ENCODE results near the gene TMX4.
A peak's percentile ranks its signal among the peaks of the same experiment; 100 is the strongest.

TMX4 gene

DNA sequence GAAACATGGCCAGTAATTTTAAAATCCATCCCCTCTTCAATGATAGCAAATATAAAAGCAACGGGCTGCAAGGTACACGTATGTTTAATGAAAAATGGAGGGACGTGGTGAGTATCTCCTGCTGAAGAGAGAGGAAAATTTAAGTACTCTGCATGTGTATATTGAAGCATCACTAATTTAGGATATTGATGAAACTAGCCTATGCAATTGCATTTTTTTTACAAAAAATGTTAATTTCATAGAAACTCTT is 362 bp upstream of the TMX4 start:
- no peak for DNase-seq (ENCODE audit: low spot score)

DNA sequence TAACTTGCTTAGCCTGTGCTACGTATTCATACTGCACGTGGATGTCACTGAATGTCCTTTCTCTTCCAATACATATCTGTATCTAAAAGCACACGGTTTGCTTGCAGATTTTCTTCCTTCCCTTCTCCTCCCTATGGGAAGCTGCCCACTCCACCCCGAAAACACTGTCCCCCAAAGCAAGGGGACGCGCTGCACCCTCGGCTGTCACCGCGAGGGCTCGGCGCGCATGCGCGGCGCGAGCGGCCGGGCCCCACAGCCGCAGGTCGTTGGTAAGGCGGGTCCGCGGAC is 659 bp downstream of the TMX4 start:
- DNase-seq (ENCODE audit: low spot score) = peak; percentile 90

DNA sequence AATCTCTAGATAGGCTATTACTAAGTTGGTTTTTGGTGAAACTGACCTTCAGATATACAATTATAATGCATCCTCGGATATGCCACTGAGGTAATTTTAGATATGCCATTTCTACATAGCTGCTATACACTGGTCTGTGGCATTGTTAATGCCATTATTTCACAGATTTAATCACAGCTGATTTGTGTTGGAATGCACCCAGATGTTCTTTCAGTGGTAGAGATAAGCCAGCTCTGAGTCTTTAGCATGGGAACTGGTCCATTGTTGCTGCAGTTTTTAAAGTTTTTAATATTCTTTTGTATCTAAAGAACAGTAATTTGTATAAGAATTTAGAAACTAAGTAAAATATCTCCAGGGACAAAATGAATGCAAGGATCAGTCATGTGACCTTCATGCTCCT is 6.8 kb downstream of the TMX4 start:
- DNase-seq (ENCODE audit: low spot score) = no peak

DNA sequence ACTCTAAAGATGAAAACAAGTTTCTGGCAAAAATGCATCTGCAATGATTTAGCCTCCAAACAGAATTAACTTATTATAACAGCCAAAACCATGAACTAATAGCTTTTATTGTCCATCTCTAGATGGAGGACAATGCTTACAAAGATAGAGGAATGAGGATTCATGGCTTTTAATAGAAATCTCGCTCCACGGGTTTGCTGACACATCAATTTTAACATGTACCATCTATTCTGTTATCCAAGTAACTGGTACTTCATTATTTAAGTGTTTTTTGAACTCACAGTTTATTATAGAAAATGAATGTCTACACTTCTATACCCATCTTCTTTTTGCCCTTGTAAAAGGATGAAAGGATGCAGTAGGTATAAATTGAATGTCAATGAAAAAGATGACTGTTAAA is 10.8 kb downstream of the TMX4 start:
- DNase-seq (ENCODE audit: low spot score) = no peak

DNA sequence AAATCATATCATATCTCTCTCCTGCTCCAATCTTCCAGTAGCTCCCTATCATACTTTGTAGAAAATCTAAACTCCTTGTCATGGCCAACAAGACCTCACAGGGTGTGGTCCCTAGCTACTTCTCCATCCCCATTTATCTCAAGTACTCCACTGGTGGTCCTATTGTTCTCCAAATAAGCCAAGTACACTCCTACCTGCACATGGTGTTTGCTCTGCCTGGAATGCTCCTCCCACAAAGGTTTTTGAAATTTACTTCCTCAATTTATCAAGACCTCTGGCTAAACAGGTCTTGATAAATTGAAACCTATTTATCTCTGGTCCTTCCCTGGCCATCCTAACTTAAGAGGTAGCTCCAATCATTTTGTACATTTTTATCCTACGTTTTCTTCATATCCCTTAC is 12.1 kb downstream of the TMX4 start:
- no peak for DNase-seq (ENCODE audit: low spot score)

DNA sequence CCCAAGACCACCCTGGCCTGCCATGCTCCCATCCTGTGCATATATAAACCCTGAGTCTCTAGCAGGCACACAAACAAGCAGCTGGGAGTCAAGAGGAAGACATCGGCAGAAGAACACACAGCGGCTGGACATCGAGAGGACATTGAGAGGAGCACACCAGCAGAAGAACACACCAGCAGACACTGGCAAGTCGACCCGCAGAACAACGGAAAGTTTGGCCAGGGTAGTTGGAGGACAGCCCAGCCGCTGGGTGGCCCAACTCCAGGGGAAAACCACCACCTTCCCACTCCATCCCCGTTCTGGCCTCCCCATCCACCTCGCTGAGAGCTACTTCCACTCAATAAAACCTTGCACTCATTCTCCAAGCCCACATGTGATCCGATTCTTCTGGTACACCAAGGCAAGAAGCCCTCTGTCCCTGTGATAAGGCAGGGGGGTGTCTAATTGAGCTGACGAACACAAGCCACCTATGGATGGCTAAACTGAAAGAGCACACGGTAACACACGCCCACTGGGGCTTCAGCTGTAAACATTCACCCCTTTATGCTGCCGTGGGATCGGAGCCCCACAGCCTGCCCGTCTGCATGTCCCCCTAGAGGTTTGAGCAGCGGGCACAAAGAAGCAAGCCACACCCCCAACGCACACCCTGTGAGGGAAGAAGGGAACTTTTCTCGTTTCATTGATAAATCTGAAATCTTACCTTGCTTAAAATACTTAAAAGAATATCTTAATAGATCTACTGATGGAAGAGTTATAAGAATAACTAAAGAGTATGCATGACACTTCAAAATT is 13.8 kb downstream of the TMX4 start:
- no peak for DNase-seq (ENCODE audit: low spot score)

DNA sequence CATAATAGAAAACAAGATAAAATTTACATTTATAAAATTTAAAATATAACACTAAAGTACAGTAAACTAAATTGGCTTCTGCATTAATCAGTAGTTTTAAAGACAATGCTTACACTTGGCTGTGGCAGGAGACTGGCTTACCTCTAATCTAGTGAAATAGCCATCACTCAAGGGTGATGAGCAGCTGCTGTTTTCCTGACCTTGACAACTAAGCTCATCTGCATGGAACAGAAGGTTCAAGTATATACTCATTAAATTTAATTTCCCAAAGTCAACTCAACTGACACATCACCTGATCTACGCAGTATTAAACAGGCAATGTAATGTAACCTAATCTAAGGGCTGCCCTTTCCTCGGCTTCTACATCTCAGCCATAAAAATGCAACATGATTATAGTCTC is 14.5 kb downstream of the TMX4 start:
- DNase-seq (ENCODE audit: low spot score) = no peak

DNA sequence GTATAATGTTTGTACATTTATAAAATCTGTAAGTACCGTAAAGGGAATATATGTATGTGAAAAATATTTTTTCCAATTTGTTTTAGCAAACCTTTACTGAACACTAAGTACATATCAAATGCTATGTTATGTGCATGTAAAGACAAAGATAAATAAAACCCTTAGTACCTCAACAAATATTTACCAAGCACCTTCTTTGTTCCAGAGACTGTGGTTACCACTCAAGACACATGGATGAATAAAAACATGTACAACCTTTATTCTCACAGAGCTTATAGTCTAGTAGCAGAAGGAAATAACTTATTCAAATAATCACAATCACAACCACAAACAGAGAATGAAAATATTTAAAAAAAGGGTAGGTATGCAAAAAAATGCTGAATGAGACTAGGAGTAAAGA is 17.5 kb downstream of the TMX4 start:
- DNase-seq (ENCODE audit: low spot score) = no peak

DNA sequence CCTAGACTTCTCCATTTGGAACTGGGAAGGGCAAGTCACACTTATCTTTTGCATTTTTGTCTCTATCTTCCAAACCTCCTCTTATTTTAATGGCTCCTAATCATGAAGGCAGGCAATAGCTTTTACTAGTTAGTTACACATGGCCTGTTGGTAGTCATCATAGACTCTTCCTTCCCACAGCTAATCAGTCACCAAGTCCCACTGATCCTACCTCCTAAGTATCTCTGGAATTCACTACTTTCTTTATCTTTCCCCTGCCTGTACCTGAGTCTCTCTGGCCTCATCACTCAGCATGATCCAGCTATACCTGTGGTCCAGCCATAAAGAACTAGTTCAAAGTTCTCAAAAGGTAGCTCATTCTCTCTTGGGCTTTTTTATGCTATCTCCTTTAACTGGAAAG is 18.8 kb downstream of the TMX4 start:
- DNase-seq (ENCODE audit: low spot score) = no peak

DNA sequence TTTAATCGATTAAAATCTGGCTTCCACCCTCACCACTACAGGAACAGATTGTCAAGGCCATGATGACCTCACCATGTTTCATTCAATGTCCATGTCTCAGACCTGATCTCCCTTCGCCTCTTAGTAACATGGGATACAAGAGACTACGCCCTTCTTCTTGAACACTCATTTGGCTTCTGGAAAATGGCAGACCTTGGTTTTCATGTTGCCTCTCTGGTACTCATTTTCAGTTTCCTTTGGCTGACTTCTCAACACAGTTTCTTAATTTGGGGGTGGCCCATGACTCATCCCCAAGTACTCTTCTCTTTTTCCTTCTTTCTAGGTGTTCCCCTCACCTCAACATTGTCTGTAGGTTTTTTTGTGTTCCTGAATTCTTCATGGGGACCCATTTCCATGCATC is 22.7 kb downstream of the TMX4 start:
- no peak for DNase-seq (ENCODE audit: low spot score)

DNA sequence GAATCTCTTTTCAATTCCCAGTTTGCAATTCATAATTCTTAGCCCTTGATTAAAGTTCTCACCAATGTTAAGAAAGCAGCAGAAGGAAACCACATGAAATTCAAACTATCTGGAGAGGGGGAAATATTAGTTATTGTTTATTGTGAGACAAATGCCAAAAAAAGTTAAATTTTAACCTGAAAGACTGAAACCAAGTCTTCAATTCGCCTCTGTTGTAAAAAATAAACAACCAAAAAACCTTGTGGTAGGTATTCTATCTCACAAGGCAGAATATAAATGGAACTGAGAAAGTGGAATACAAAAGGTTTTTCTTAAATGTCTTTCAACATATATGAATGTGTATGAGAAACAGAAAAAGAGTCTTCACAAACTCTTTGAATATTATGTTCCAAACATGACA is 24.8 kb downstream of the TMX4 start:
- DNase-seq (ENCODE audit: low spot score) = no peak

DNA sequence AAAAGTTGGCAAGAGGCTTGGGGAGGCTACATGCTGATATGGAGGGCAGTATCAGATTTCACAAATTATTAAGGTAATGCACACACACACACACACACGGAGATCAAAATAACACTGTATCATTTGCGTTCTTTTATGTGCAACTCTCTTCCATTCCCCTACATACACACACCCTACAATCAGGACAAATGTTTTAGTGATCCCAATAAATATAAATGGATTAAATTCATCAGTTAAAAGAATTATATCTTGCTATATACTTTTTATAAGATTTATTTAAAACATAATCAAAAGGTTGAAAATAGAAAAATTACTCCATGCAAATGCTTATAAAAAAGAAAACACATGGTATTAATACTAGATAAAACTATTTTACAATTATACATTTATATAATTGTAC is 25.9 kb downstream of the TMX4 start:
- no peak for DNase-seq (ENCODE audit: low spot score)

DNA sequence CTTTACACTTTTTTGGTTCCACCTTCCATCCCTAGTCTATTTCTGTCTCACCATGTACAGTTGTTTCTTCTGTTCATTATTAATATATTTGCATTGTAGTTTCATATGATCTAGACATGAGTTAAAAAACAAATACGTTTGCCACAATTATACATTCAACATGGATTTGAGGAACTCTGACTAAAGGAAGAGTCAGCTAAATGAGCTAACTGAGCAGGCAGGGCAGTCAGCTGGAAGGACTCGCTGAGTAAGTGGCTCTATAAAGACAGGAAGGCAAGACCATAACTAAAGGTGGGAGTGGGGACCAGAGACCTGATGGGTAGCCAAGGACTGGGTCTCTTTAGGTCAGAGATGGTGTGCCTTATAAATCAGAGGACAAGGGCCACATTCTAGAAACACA is 26.3 kb downstream of the TMX4 start:
- DNase-seq (ENCODE audit: low spot score) = no peak

DNA sequence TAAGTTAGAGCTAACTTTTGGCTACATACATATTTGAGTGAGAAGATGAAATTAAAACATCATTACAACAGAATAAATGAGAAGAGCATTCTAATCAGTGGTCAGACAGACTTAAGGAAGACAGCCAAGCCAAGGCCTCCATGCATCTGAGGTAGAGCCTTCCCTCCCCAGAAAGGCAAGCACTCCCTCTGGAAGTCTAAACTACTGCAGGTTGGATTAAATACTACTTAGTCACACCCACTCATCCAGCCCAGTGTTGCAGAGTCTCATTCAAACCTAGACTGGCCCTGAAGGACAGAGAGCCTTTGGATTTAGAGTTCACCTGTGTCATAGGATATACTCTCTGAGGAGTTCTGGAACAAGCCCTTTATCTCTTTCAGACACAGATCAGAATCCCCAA is 29.2 kb downstream of the TMX4 start:
- DNase-seq (ENCODE audit: low spot score) = no peak

DNA sequence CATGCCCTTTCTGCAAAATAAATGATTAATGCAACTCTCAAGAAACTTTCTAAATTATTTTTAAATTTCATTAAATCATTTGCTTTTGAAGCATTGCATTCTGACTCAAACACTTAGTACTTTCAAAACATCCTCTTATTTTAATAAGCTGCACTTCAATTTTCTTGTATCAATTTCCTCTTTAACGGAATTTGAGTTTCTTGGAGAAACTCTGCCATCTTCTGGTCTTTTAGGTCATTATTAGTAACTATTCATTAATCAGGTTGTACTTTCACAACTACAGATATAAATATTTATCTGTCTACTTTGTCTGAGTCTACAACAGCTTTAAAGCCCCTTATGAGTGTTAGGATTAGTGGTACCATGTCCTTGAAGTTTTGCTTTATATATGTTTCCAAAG is 30.2 kb downstream of the TMX4 start:
- no peak for DNase-seq (ENCODE audit: low spot score)

DNA sequence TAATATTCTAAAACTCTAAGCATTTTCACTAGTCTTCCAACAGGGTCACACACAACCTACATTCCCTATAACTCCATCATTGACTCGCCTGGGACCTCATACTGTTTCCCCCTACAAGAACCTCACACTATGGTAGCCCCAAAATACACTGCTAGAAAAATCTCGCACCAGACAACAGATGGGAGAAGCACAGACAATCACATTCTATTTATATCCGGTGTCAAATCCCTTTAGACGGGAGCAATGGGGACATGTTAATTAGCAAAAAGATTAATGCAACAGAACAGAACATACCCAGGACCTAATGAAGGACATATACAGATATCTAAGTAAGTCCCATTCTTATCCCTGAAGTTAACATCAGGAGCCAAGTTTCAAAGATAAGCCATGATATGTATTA is 33.6 kb downstream of the TMX4 start:
- DNase-seq (ENCODE audit: low spot score) = no peak

DNA sequence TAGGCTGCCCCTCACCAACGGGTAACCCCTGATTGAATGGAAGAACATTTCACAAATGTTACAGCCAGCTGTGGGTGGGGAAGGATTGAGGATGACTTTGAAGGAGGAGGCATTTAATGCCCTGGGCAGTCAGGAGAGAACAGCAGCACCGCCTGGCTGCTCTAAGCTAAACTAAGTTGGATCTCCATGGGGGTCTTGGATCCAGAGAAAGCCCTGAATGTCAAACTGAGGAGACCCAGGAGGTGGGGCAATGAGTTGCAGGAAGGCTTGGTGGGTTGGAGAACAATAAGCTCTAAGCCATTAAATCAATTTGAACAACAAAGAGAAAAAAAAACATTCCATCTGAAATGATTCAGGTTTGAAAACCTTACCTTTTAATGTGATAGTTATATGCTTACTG is 35.4 kb downstream of the TMX4 start:
- no peak for DNase-seq (ENCODE audit: low spot score)

DNA sequence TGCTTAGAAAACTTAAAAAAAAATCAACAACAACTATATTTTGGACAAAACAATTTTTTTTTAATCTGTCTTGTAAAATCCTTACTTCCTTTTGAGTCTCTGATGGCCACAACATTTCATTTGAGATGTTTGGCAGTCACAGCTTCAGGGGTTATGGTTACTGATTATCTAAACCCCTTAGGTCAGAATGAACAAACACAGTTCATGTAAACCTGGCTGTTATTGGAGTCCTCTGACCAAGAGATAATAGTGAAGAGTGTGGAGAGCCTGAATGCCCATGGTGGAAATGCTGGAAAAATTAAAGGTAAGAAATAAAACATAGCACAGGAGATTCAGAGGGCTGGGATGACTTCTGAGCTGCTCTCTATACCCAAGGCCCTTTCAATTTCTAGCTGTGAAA is 38.2 kb downstream of the TMX4 start:
- no peak for DNase-seq (ENCODE audit: low spot score)

DNA sequence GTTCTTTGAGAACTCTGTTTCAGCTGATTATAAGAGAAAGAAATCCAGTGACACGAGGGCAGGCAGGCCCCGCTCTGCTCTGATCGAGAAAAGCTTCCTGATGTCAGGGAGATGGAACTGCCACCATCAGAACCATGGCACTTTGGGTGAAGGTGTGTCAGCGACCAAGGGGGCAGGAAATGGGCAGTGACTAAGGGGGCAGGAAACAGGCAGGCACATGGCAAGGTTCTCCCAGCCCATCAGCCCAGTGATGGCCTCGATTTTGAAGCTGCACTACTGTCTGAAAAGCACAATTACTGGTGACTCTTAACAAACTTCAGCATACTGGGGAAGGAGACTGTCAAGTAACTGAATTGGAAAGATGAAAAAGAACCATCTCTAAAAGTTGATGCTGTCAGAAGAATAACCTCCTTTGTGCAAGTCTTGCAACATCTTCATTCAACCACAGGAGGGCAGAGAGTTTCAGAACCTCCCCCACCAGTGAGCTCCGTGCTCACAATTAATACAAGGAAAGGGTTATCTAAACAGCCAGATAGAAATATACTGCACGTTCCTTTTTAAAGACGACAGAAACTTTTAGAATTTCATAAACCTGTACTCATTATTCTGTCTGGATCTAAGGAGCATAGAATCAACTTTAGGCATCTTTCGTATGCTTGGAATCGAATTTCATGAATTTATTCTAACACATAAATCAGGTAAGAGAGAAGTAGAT is 39.1 kb downstream of the TMX4 start:
- peak; percentile 37 for DNase-seq (ENCODE audit: low spot score)

DNA sequence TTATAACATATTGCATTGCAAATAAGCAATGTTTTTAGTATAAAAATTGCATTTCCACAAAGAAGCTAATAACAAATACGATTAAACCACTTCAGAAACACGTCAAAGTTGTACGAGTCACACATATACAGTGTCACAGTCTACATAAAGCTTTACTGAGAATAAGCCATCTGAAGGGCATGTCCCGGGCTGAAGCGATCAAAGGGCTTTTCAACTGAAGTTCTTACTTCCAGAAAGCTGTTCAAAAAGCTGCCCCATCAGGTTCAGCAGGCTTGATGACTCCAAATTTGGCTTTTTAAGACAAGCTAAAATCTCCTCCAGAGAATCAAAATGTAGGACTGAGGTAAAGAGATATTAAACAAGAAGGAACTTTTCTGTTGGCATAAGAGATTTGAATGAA is 41.9 kb downstream of the TMX4 start:
- DNase-seq (ENCODE audit: low spot score) = no peak

DNA sequence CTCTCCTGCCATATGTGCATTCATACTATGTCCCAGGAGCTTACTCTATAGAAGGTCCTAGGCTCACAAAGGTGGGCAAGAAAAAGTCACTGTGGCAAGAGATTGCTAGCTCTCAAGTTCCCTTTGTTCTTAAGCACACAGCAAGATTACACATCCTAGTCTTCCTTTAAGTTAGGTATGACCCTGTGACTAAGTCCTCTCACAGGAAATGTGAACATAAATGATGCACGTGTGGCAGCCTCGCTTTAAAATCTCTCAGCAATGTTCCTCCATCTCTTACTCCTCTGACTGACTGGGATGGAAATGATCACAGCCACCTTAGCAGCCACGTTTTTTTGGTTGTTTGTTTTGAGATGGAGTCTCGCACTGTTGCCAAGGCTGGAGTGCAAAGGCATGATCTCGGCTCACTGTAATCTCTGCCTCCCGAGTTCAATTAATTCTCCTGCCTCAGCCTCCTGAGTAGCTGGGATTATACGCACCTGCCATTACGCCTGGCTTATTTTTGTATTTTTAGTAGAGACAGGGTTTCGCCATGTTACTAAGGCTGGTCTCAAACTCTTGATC is 43.6 kb downstream of the TMX4 start:
- DNase-seq (ENCODE audit: low spot score) = no peak

DNA sequence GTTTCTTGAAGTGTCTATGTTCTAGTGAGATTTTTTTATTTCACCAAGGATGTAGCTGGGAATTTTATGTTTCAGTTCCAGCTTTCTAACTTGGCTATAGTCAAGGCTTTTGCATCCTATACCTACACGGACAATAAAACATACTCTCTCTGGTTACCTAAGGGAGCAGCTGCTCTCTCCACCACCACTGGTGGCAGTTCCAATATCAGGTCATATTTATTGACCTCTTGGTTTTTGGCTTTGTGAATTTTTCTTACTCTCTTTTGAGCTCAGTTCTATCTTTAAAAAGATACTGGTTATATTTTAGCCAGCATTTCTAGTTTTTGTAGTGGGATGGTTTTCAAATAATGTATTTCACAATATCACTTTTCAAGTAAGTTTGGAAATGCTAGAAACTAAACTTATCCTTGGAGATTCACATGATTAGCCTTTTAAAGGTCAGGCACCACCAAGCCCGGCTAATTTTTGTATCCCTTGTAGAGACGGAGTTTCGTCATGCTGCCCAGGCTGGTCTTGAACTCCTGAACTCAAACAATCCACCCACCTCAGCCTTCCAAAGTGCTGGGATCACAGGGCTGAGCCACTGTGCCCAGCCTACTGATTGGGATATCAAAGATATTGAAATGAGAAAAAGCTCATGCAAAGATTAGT is 44.7 kb downstream of the TMX4 start:
- DNase-seq (ENCODE audit: low spot score) = no peak

DNA sequence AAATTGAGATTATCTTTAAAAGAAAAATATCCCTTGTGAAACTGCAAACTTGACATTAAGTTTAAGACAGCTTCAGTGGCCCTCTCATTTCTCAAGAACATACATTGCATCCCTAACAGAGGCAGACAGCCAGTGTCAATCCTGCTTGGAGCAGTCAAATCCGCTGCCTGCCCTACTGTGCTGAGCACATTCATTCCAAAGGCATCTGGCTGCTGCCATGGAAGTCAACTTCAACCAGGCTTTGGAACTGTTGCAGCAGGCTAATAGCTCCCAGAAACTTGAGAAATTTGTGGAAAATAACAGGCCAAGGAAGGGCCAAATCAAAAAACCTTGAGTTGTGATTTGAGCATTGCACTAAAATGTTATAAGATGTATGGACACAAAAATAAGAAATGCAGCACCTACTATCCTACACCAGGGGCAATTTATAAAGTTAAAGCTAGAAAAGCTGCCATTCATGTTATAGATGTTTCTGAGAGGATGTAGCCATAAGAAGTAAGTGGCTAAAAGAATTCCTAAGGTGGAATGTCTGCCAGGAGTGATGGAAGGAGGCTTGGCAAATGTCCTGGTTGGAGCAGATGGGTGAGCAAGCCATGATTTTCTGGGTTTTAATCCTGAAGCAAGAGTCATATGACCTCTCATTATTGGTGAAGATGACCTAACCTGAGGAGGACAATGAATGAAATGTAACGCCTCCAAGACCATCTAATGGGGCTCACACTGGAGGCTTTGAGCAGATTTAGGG is 47.9 kb downstream of the TMX4 start:
- DNase-seq (ENCODE audit: low spot score) = no peak

All from AG08396 (cell line).